ENCODE results near the gene MBD3.
"Not testable (repeated sequence)": the region's sequence is repeated elsewhere in the genome, so short reads cannot be mapped to it uniquely, and the experiment has no call there.

- TF ChIP-seq, protein P1, sequence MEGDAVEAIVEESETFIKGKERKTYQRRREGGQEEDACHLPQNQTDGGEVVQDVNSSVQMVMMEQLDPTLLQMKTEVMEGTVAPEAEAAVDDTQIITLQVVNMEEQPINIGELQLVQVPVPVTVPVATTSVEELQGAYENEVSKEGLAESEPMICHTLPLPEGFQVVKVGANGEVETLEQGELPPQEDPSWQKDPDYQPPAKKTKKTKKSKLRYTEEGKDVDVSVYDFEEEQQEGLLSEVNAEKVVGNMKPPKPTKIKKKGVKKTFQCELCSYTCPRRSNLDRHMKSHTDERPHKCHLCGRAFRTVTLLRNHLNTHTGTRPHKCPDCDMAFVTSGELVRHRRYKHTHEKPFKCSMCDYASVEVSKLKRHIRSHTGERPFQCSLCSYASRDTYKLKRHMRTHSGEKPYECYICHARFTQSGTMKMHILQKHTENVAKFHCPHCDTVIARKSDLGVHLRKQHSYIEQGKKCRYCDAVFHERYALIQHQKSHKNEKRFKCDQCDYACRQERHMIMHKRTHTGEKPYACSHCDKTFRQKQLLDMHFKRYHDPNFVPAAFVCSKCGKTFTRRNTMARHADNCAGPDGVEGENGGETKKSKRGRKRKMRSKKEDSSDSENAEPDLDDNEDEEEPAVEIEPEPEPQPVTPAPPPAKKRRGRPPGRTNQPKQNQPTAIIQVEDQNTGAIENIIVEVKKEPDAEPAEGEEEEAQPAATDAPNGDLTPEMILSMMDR (optimal IDR thresholded peaks at IDR 0.05 in 1 of 3, IDR thresholded peaks at IDR 0.05 in 1 of 3, conservative IDR thresholded peaks at IDR 0.05 in 1 of 3; ENCODE audit: extremely low read depth in 1 of 3, insufficient read depth in 2 of 3, low read length in 3 of 3): not testable (repeated sequence)
- not testable (repeated sequence) for TF ChIP-seq EZH2 (IDR thresholded peaks at IDR 0.05; ENCODE audit: low read length)
Measured at GRCh38 chr19:1535699-1536098, 57.0 kb downstream of the MBD3 start.
